Mucosa of rectum (tissue), 2 donors: ENCODE measurements around the gene KCNMB2.

Source experiments
- H3K27ac ChIP-seq, 2 donors: one replicate each; pipeline ENCODE4 v1.7.0; 2013; ENCODE audit warnings: inconsistent platforms in 2 of 2, low read depth in 2 of 2, low read length in 2 of 2
- H3K27me3 ChIP-seq, 2 donors: one replicate each; pipeline ENCODE4 v1.7.0; 2013; ENCODE audit warnings: low read length in 2 of 2; ENCODE audit not compliant: control insufficient read depth in 2 of 2, insufficient read depth in 2 of 2
- H3K36me3 ChIP-seq, 2 donors: one replicate each; pipeline ENCODE4 v1.7.0; 2013; ENCODE audit warnings: low read length in 2 of 2; ENCODE audit not compliant: control insufficient read depth in 2 of 2, insufficient read depth in 2 of 2
- H3K4me1 ChIP-seq, 2 donors: one replicate each; pipeline ENCODE4 v1.7.0; 2013; ENCODE audit warnings: low read length in 2 of 2, mild to moderate bottlenecking in 1 of 2; ENCODE audit not compliant: control insufficient read depth in 2 of 2, insufficient read depth in 2 of 2
- H3K4me3 ChIP-seq, 2 donors: one replicate each; pipeline ENCODE4 v1.7.0; 2013; ENCODE audit warnings: low read length in 2 of 2
- H3K9ac ChIP-seq, 2 donors: one replicate each; pipeline ENCODE4 v1.7.0; 2013; ENCODE audit warnings: low read length in 2 of 2, low read depth in 1 of 2, mild to moderate bottlenecking in 1 of 2
- H3K9me3 ChIP-seq, 2 donors: one replicate each; pipeline ENCODE4 v1.7.0; 2013; ENCODE audit warnings: low read length in 2 of 2; ENCODE audit not compliant: control insufficient read depth in 2 of 2
- donor health status: healthy.
- donor health status: Normal muscosa, but diverticular disease.

Gene KCNMB2

DNA sequence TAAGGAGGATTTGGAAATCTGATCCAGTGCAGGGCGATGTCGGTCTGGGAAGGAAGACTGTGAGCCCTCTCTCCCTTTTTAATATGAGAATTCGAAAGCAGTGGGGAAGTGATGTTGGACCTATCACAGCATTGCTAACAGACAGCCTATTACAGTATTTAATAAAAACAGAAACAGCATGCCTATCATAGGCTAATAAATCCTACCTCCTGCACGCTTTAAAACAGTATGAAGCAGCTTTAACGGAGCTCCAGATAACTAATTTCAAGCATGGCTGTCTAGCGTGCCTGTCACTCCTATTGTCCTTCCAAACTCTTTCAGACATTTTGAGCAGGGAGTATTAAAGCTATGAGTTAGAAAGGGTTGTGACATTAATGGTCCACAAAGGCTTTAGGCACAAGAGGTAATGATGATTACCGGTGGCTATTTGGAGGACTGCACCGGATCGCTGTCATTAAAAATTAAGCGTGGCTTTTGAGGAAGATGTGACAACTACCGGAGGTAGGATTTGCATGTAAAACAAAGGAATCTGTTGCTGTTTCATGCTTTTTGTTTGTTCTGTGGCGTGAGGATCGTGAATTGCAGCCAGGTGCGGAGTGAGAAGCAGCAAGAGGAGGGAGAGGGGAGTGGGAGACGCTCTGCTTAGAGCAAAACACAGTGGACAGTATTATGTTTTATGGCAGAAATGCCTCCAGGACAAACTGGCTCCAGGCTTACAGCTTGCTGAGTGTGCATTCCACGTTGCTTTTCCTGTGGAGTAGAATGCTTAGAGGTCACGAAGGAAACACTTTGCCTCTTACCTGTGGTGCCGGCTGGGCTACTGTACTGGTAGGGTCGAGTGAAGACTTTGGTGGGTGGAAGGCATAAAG, at the start of gene KCNMB2:
Gene KCNMB2, plus strand, starts transcription at position 226 of the 869 bp plus-strand sequence.
- Histone ChIP-seq H3K27me3 (no peaks in the 10 kb centered on the region), H3K36me3 (no peaks in the 10 kb centered on the region), H3K4me3 (peak within 1 kb of the TSS; percentile 47 to 76), H3K9ac (peak within 1 kb of the TSS in 1 of 2 donors; percentile 26), H3K4me1 (peaks cover 7 to 12% of the 10 kb centered on the region in 2 donors), H3K9me3 (no peaks in the 10 kb centered on the region), H3K27ac (no peak within 1 kb of the TSS)

DNA sequence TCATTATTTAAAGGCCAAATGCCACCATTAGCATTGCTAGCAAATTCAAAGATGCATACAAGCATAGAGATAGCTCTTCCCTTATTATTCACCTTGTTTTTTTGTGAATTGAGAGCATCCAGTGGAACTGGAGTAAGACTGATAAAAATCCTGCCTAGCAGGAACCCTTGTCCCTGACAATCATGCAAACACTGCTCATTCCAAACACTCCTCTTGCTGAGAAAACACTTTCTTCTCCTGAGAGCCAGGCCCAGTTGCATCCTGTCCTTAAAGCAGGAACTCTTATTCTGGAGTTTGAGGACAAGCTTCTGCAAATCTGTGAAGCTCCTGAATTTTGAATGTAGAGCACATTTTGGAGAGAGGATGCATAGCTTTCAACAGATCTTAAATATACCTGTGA, 49.3 kb upstream of the KCNMB2 start:
- no peak overlapping the region for H3K4me3 ChIP-seq
- H3K27me3 ChIP-seq: no peaks in the 10 kb centered on the region
- no peak overlapping the region for H3K27ac ChIP-seq
- no peaks in the 10 kb centered on the region for H3K36me3 ChIP-seq
- no peaks in the 10 kb centered on the region for H3K4me1 ChIP-seq
- H3K9me3 ChIP-seq: no peaks in the 10 kb centered on the region
- H3K9ac ChIP-seq: no peak overlapping the region

DNA sequence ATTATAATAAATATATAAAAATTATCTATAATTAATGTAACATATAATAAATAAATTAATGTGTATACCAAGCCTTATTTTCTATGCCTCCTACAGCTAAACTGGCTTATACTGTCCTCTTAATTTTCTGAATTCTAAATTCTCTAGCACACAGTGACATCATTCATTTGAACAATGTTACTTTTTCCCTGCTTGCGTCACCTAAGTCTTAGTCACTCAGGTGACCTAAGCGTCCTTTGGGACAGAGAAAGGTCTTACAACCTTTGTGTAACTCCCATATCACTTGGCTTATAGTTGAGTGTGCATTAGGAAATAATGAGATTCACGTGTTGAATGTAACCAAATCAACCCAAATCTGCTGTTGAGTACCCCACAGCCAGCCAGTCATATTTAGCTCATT, 48.5 kb upstream of the KCNMB2 start:
- no peaks in the 10 kb centered on the region for H3K27me3 ChIP-seq
- no peak overlapping the region for H3K9ac ChIP-seq
- no peak overlapping the region for H3K27ac ChIP-seq
- no peak overlapping the region for H3K4me3 ChIP-seq
- no peaks in the 10 kb centered on the region for H3K36me3 ChIP-seq
- no peaks in the 10 kb centered on the region for H3K4me1 ChIP-seq
- no peaks in the 10 kb centered on the region for H3K9me3 ChIP-seq

DNA sequence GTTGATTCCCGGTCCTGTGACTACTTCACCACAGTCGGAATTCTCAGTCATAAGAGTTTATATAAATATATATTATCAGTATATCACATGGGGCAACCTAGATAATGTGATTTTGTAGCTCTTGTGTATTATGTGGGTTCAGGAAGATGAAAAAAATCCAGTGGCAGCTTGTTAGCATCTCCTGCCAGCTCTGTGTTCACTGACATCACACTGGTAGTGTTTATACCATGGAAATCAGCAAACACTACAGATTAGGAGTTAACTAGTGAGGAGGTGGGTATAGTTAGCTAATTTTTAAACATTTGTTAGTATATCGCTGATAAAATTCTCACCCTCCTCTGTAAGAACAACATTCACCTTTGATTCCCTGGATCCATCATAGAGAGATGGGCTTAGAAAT, 44.5 kb upstream of the KCNMB2 start:
- Histone ChIP-seq H3K4me3 (no peak overlapping the region), H3K27ac (no peak overlapping the region), H3K9ac (no peak overlapping the region), H3K27me3 (no peaks in the 10 kb centered on the region), H3K36me3 (no peaks in the 10 kb centered on the region), H3K9me3 (no peaks in the 10 kb centered on the region), H3K4me1 (no peaks in the 10 kb centered on the region)

DNA sequence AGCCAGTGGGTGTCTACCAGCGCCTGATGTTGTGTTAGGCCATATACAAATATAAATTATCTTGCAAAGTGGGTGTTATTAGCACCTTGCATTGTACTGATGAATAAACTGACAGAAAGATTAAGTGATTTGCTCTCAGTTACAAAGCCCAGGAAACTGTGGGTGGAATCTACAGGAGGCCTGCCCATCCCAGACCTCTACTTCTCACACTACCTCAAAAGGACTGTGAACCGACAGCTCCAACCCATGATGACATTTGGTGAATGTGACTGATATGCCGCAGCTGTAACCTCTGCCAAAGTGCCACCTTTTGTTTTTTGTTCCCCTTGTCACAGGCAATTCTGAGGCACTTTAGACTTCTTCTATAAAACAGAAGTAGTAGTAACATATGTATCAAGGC, 43.7 kb upstream of the KCNMB2 start:
- H3K4me3 ChIP-seq: no peak overlapping the region
- H3K27me3 ChIP-seq: no peaks in the 10 kb centered on the region
- H3K9ac ChIP-seq: no peak overlapping the region
- H3K9me3 ChIP-seq: no peaks in the 10 kb centered on the region
- H3K4me1 ChIP-seq: no peaks in the 10 kb centered on the region
- H3K27ac ChIP-seq: no peak overlapping the region
- H3K36me3 ChIP-seq: no peaks in the 10 kb centered on the region

DNA sequence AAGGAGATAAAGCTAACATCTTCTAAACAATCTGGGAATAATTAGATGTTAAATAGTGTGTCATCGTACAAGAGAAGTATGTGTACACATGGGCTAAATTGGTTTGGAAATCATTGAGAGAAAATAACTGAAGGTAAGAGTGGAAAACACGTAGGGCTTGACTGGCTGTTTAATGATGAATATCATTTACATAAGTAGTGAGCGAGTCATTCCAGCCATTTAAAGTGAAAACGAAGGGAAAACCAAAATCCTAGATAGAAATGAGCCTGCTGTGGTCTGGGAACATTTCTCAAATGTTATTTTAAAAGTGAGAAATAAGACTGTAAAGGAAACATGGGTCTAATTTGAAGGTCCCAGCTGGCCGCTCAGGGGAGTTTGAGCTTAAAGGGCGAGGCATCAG, 41.9 kb upstream of the KCNMB2 start:
- no peaks in the 10 kb centered on the region for H3K4me1 ChIP-seq
- no peak overlapping the region for H3K9ac ChIP-seq

DNA sequence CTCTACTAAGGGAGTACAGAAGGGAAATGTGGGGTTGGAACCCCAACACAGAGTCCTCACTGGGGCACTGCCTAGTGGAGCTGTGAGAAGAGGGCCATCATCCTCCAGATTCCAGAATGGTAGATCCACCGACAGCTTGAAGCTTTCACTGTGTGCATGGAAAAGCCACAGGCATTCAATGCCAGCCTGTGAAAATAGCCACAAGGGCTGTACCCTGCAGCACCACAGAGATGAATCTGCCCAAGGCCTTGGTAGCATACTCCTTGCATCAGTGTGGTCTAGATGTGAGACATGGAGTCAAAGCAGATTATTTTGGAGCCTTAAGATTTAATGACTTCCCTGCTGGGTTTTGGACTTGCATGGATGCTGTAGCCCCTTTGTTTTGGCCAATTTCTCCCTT, 39.3 kb upstream of the KCNMB2 start:
- H3K4me1 ChIP-seq: no peaks in the 10 kb centered on the region
- no peak overlapping the region for H3K4me3 ChIP-seq
- H3K9ac ChIP-seq: no peak overlapping the region
- H3K27me3 ChIP-seq: no peaks in the 10 kb centered on the region
- no peaks in the 10 kb centered on the region for H3K9me3 ChIP-seq
- no peaks in the 10 kb centered on the region for H3K36me3 ChIP-seq
- H3K27ac ChIP-seq: no peak overlapping the region

More for the DNA sequence above, 41.9 kb upstream of the KCNMB2 start:
- H3K4me3 ChIP-seq: no peak overlapping the region
- no peaks in the 10 kb centered on the region for H3K27me3 ChIP-seq
- H3K36me3 ChIP-seq: no peaks in the 10 kb centered on the region
- H3K9me3 ChIP-seq: no peaks in the 10 kb centered on the region
- no peak overlapping the region for H3K27ac ChIP-seq

DNA sequence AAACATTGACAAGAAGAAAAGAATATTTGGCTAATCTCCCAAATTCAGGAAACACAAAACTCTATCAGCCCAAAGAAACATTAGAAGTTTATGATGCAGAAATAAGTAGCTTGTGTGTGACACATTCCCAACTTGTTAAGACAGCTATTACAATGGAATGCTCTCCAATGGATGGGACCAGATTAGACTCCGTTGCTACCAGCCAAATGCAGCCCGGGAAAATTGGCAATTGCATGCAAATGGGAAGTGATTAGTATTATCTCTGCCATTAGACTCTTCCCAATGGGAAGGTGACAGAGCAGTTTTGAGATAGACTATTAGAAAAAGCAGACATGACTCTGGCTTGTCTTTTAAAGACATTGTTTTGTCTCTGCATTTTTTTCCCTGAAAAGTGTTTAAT, 37.4 kb upstream of the KCNMB2 start:
- H3K9me3 ChIP-seq: no peaks in the 10 kb centered on the region
- H3K27me3 ChIP-seq: no peaks in the 10 kb centered on the region
- H3K4me3 ChIP-seq: no peak overlapping the region
- H3K9ac ChIP-seq: no peak overlapping the region
- H3K36me3 ChIP-seq: no peaks in the 10 kb centered on the region
- H3K4me1 ChIP-seq: no peaks in the 10 kb centered on the region
- H3K27ac ChIP-seq: no peak overlapping the region

DNA sequence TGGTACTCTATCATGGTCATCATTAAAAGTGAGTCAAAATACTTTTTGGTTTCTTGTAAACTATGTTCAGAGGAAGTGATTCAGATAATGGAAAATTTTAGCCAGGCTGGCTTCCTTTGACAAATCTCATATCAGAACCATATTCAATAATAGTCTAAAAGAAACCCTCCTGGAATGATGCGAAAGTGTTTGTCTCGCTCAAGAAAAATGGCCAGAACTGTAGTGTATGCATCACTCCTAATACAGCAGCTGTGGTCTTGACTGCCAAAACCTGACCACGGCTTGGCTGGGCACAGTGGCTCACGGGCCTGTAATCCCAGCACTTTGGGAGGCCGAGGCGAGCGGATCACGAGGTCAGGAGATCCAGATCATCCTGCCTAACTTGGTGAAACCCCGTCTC, 35.6 kb upstream of the KCNMB2 start:
- Histone ChIP-seq H3K36me3 (no peaks in the 10 kb centered on the region), H3K27ac (no peak overlapping the region), H3K9ac (no peak overlapping the region), H3K4me3 (no peak overlapping the region), H3K27me3 (no peaks in the 10 kb centered on the region), H3K9me3 (no peaks in the 10 kb centered on the region), H3K4me1 (no peaks in the 10 kb centered on the region)

DNA sequence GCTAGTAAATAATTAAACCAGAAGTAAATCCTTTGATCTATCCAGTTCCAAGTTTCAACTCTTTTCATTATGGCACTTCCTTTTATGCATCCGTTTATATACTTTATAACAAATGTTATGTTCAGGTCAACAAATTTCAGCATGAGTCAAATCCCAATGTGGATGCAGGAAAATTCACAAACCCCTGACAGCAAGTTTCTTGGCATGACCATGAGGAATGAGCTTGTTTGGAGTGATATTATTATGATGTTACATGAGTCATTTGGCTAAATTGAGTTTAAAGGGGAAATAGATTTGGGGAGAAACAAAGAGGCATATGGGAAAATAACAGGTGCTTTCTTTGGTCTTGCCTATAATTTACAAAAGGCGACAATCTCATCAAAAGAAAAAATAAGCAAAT, 32.1 kb upstream of the KCNMB2 start:
- H3K9ac ChIP-seq: no peak overlapping the region
- no peaks in the 10 kb centered on the region for H3K4me1 ChIP-seq
- H3K36me3 ChIP-seq: no peaks in the 10 kb centered on the region
- H3K27ac ChIP-seq: no peak overlapping the region
- H3K9me3 ChIP-seq: no peaks in the 10 kb centered on the region
- H3K27me3 ChIP-seq: no peaks in the 10 kb centered on the region
- no peak overlapping the region for H3K4me3 ChIP-seq
